Measurements from ENCODE around the gene PTPRM.

- TF ChIP-seq, protein P1, sequence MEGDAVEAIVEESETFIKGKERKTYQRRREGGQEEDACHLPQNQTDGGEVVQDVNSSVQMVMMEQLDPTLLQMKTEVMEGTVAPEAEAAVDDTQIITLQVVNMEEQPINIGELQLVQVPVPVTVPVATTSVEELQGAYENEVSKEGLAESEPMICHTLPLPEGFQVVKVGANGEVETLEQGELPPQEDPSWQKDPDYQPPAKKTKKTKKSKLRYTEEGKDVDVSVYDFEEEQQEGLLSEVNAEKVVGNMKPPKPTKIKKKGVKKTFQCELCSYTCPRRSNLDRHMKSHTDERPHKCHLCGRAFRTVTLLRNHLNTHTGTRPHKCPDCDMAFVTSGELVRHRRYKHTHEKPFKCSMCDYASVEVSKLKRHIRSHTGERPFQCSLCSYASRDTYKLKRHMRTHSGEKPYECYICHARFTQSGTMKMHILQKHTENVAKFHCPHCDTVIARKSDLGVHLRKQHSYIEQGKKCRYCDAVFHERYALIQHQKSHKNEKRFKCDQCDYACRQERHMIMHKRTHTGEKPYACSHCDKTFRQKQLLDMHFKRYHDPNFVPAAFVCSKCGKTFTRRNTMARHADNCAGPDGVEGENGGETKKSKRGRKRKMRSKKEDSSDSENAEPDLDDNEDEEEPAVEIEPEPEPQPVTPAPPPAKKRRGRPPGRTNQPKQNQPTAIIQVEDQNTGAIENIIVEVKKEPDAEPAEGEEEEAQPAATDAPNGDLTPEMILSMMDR (conservative IDR thresholded peaks at IDR 0.05; ENCODE audit: low read depth in 2 of 2), result no peak
- TF ChIP-seq POLR2AphosphoS5 (IDR thresholded peaks at IDR 0.05; ENCODE audit: low read depth) (no peak), REST (IDR thresholded peaks at IDR 0.05; ENCODE audit: unreplicated experiment) (no peak), EZH2phosphoT487 (IDR thresholded peaks at IDR 0.05; ENCODE audit: unreplicated experiment) (no peak), EZH2 (IDR thresholded peaks at IDR 0.05; ENCODE audit: low read depth, unreplicated experiment) (no peak), JUNB (IDR thresholded peaks at IDR 0.05; ENCODE audit: unreplicated experiment) (no peak), ZNF331 (CRISPR knock-in tag; IDR thresholded peaks at IDR 0.05; ENCODE audit: low read depth) (no peak), CREB1 (CRISPR knock-in tag; IDR thresholded peaks at IDR 0.05; ENCODE audit: low read depth) (no peak), NANOG (IDR thresholded peaks at IDR 0.05; ENCODE audit: borderline replicate concordance) (no peak), ZNF114 (CRISPR knock-in tag; IDR thresholded peaks at IDR 0.05) (no peak), STAT1 (IDR thresholded peaks at IDR 0.05; ENCODE audit: unreplicated experiment) (no peak)
- TF ChIP-seq, protein P2, sequence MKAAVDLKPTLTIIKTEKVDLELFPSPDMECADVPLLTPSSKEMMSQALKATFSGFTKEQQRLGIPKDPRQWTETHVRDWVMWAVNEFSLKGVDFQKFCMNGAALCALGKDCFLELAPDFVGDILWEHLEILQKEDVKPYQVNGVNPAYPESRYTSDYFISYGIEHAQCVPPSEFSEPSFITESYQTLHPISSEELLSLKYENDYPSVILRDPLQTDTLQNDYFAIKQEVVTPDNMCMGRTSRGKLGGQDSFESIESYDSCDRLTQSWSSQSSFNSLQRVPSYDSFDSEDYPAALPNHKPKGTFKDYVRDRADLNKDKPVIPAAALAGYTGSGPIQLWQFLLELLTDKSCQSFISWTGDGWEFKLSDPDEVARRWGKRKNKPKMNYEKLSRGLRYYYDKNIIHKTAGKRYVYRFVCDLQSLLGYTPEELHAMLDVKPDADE (IDR thresholded peaks at IDR 0.05), result no peak
- TF ChIP-seq, protein P3, sequence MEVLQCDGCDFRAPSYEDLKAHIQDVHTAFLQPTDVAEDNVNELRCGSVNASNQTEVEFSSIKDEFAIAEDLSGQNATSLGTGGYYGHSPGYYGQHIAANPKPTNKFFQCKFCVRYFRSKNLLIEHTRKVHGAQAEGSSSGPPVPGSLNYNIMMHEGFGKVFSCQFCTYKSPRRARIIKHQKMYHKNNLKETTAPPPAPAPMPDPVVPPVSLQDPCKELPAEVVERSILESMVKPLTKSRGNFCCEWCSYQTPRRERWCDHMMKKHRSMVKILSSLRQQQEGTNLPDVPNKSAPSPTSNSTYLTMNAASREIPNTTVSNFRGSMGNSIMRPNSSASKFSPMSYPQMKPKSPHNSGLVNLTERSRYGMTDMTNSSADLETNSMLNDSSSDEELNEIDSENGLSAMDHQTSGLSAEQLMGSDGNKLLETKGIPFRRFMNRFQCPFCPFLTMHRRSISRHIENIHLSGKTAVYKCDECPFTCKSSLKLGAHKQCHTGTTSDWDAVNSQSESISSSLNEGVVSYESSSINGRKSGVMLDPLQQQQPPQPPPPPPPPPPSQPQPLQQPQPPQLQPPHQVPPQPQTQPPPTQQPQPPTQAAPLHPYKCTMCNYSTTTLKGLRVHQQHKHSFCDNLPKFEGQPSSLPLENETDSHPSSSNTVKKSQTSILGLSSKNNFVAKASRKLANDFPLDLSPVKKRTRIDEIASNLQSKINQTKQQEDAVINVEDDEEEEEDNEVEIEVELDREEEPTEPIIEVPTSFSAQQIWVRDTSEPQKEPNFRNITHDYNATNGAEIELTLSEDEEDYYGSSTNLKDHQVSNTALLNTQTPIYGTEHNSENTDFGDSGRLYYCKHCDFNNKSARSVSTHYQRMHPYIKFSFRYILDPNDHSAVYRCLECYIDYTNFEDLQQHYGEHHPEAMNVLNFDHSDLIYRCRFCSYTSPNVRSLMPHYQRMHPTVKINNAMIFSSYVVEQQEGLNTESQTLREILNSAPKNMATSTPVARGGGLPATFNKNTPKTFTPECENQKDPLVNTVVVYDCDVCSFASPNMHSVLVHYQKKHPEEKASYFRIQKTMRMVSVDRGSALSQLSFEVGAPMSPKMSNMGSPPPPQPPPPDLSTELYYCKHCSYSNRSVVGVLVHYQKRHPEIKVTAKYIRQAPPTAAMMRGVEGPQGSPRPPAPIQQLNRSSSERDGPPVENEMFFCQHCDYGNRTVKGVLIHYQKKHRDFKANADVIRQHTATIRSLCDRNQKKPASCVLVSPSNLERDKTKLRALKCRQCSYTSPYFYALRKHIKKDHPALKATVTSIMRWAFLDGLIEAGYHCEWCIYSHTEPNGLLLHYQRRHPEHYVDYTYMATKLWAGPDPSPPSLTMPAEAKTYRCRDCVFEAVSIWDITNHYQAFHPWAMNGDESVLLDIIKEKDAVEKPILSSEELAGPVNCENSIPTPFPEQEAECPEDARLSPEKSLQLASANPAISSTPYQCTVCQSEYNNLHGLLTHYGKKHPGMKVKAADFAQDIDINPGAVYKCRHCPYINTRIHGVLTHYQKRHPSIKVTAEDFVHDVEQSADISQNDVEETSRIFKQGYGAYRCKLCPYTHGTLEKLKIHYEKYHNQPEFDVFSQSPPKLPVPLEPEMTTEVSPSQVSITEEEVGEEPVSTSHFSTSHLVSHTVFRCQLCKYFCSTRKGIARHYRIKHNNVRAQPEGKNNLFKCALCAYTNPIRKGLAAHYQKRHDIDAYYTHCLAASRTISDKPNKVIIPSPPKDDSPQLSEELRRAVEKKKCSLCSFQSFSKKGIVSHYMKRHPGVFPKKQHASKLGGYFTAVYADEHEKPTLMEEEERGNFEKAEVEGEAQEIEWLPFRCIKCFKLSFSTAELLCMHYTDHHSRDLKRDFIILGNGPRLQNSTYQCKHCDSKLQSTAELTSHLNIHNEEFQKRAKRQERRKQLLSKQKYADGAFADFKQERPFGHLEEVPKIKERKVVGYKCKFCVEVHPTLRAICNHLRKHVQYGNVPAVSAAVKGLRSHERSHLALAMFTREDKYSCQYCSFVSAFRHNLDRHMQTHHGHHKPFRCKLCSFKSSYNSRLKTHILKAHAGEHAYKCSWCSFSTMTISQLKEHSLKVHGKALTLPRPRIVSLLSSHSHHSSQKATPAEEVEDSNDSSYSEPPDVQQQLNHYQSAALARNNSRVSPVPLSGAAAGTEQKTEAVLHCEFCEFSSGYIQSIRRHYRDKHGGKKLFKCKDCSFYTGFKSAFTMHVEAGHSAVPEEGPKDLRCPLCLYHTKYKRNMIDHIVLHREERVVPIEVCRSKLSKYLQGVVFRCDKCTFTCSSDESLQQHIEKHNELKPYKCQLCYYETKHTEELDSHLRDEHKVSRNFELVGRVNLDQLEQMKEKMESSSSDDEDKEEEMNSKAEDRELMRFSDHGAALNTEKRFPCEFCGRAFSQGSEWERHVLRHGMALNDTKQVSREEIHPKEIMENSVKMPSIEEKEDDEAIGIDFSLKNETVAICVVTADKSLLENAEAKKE (CRISPR knock-in tag; IDR thresholded peaks at IDR 0.05), result no peak
Measured at GRCh38 chr18:7809455-7809854, 242.3 kb downstream of the PTPRM start.
